Measurements from ENCODE around the gene C1QTNF9B.

GRCh38 chr13:23871616-23872220 lies 25.6 kb downstream of the C1QTNF9B start:
- TF ChIP-seq, protein P1, sequence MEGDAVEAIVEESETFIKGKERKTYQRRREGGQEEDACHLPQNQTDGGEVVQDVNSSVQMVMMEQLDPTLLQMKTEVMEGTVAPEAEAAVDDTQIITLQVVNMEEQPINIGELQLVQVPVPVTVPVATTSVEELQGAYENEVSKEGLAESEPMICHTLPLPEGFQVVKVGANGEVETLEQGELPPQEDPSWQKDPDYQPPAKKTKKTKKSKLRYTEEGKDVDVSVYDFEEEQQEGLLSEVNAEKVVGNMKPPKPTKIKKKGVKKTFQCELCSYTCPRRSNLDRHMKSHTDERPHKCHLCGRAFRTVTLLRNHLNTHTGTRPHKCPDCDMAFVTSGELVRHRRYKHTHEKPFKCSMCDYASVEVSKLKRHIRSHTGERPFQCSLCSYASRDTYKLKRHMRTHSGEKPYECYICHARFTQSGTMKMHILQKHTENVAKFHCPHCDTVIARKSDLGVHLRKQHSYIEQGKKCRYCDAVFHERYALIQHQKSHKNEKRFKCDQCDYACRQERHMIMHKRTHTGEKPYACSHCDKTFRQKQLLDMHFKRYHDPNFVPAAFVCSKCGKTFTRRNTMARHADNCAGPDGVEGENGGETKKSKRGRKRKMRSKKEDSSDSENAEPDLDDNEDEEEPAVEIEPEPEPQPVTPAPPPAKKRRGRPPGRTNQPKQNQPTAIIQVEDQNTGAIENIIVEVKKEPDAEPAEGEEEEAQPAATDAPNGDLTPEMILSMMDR (IDR thresholded peaks at IDR 0.05): peak; percentile 31 to 82 (median 70)
- no peak for TF ChIP-seq POLR2A (IDR thresholded peaks at IDR 0.05)

Data from adrenal gland (tissue), 5 donors.